Epithelial cell of proximal tubule (primary cell): ENCODE data around the gene MAP1S. TPM values are rescaled to one million over a fixed set of nuclear protein-coding genes. Genes with fewer than 3 reads are reported as not detected.

ENCODE experiments used
- DNase-seq: peaks from one replicate; pipeline ENCODE4 v3.0.0-alpha.2; 2011; ENCODE audit warnings: low read depth
- H3K4me3 ChIP-seq: 2 replicates; pipeline ENCODE4 v1.5.1; 2011; ENCODE audit warnings: low read depth, mild to moderate bottlenecking, low read length
- CTCF ChIP-seq: conservative IDR thresholded peaks from 2 replicates; pipeline ENCODE4 v1.5.1; 2012; ENCODE audit warnings: low read depth, mild to moderate bottlenecking, low read length
- total RNA-seq: library from RNA; depleted of rRNA; stranded (reverse); fragments of >200 nt; gene quantifications from 2 replicates; pipeline ENCODE4 v1.2.3, GENCODE V29; 2015

MAP1S gene
- total RNA-seq, 1 donor from 2014 or later, result 50.6 TPM

GRCh38 chr19:17692566-17692965 lies 26.7 kb upstream of the MAP1S start:
- TF ChIP-seq CTCF, result no peak
- DNase-seq, result no peak
- H3K4me3 ChIP-seq, result no peak overlapping the region

DNA sequence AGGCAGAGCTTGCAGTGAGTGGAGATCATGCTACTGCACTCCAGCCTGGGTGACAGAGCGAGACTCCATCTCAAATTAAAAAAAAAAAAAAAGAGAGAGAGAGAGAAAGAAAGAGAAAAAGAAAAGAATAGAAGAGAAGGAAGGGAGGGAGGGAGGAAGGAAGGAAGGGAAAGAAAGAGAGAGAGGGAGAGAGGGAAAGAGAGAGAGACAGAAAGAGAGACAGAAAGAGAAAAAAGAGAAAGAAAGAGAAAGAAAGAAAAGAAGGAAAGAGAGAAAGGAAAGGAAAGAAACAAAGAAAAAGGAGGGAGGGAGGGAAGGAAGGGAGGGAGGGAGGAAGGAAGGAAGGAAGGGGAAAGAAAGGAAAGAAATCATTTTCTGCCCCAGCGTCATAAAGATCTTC lies 24.1 kb upstream of the MAP1S start:
- H3K4me3 ChIP-seq, result no peak overlapping the region
- TF ChIP-seq CTCF, result no peak
- DNase-seq, result no peak

- no peak overlapping the region for H3K4me3 ChIP-seq
- DNase-seq, result no peak
- TF ChIP-seq CTCF, result peak; percentile 87
Observed at GRCh38 chr19:17703824-17704463, 15.3 kb upstream of the MAP1S start.

- no peak for TF ChIP-seq CTCF
- DNase-seq, result no peak
- H3K4me3 ChIP-seq, result no peak overlapping the region
Observed at GRCh38 chr19:17706750-17707181, 12.5 kb upstream of the MAP1S start.

DNA sequence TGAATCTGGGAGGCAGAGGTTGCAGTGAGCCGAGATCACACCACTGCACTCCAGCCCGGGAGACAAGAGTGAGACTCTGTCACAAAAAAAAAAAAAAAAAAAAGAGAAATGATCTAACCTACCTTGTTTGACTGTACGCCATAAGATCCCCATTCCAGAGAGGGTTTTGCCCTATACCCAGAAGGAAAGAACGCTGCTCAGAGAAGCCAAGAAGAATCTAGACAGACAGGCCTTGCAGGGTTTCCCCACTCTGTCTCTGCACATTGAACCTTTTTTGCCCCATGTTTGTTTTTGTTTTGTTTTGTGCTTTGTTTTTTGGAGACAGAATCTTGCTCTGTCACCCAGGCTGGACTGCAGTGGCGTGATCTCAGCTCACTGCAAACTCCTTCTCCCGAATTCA lies 7.4 kb upstream of the MAP1S start:
- no peak for TF ChIP-seq CTCF
- no peak overlapping the region for H3K4me3 ChIP-seq
- no peak for DNase-seq

GRCh38 chr19:17716309-17716929 lies 2.9 kb upstream of the MAP1S start:
- no peak overlapping the region for H3K4me3 ChIP-seq
- TF ChIP-seq CTCF, result peak; percentile 16
- no peak for DNase-seq

DNA sequence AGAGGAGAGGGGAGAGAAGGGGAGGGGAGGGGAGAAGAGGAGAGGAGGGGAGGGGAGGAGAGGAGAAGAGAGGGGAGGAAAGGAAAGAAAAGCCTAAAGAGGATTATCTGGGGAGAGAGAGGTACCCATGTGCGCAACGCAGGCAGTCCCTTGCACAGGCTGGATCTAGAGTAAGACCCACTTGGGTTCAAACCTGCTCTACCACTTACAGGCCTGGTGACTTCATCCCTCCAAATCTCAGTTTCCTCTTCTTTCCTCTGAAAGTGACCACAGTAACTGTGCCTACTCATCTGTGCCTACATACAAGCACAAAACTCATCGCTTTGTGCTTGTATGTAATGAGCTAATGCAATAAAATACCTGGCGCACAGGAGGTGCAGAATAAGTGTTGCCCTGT lies 732 bp upstream of the MAP1S start:
- no peak overlapping the region for H3K4me3 ChIP-seq
- no peak for DNase-seq
- TF ChIP-seq CTCF, result no peak
